Lower leg skin (tissue), 3 donors: Measurements from ENCODE around the gene DCP1B.

Source experiments
- POLR2A ChIP-seq, 2 donors: fragments of 450-650 bp; IDR thresholded peaks; one replicate each; pipeline ENCODE4 v1.6.1; 2016 to 2017; ENCODE audit warnings: antibody characterized with exemption in 2 of 2, mild to moderate bottlenecking in 1 of 2, moderate library complexity in 1 of 2
- TF ChIP-seq, protein P1 (sequence below), 3 donors: fragments of 450-650 bp; IDR thresholded peaks; one replicate each; pipeline ENCODE4 v1.5.1; 2016; ENCODE audit warnings: antibody characterized with exemption in 3 of 3, mild to moderate bottlenecking in 3 of 3, moderate library complexity in 2 of 3

GRCh38 chr12:1917172-1918070 lies 86.8 kb downstream of the DCP1B start:
- TF ChIP-seq, protein P1, sequence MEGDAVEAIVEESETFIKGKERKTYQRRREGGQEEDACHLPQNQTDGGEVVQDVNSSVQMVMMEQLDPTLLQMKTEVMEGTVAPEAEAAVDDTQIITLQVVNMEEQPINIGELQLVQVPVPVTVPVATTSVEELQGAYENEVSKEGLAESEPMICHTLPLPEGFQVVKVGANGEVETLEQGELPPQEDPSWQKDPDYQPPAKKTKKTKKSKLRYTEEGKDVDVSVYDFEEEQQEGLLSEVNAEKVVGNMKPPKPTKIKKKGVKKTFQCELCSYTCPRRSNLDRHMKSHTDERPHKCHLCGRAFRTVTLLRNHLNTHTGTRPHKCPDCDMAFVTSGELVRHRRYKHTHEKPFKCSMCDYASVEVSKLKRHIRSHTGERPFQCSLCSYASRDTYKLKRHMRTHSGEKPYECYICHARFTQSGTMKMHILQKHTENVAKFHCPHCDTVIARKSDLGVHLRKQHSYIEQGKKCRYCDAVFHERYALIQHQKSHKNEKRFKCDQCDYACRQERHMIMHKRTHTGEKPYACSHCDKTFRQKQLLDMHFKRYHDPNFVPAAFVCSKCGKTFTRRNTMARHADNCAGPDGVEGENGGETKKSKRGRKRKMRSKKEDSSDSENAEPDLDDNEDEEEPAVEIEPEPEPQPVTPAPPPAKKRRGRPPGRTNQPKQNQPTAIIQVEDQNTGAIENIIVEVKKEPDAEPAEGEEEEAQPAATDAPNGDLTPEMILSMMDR (IDR thresholded peaks at IDR 0.05) = no peak
- TF ChIP-seq POLR2A (IDR thresholded peaks at IDR 0.05) = no peak
